Measurements from ENCODE around the gene RTRAF.

GRCh38 chr14:52029881-52030280, 40.5 kb downstream of the RTRAF start:
- no peak for TF ChIP-seq SP1 (IDR thresholded peaks at IDR 0.05)
- no peak for TF ChIP-seq CTCF (IDR thresholded peaks at IDR 0.05; ENCODE audit: low read depth, low read length, missing input control)
- TF ChIP-seq MAX (IDR thresholded peaks at IDR 0.05), result no peak
- TF ChIP-seq RXRA (IDR thresholded peaks at IDR 0.05), result no peak
- no peak for TF ChIP-seq REST (IDR thresholded peaks at IDR 0.05)
- TF ChIP-seq ZBTB33 (IDR thresholded peaks at IDR 0.05), result no peak
- no peak for TF ChIP-seq ATF3 (IDR thresholded peaks at IDR 0.05)
- no peak for TF ChIP-seq EGR1 (IDR thresholded peaks at IDR 0.05; ENCODE audit: low read depth in 2 of 2)
- TF ChIP-seq JUND (IDR thresholded peaks at IDR 0.05), result no peak
- no peak for TF ChIP-seq NR2F2 (IDR thresholded peaks at IDR 0.05)
